HG02973 (cell line): ENCODE results near the gene BLACAT1.

Source experiments
- ATAC-seq: cut with Tn5 transposase; IDR thresholded peaks from one replicate; pipeline ENCODE4 v1.9.1; 2021; ENCODE audit warnings: moderate library complexity; ENCODE audit not compliant: unreplicated experiment

The BLACAT1 gene

GRCh38 chr1:205456868-205457745, 1.3 kb upstream of the BLACAT1 start:
- ATAC-seq, result no peak

- ATAC-seq, result no peak
Observed at GRCh38 chr1:205456383-205456867, 580 bp upstream of the BLACAT1 start.

GRCh38 chr1:205454903-205455335, 926 bp downstream of the BLACAT1 start:
- ATAC-seq, result no peak

DNA sequence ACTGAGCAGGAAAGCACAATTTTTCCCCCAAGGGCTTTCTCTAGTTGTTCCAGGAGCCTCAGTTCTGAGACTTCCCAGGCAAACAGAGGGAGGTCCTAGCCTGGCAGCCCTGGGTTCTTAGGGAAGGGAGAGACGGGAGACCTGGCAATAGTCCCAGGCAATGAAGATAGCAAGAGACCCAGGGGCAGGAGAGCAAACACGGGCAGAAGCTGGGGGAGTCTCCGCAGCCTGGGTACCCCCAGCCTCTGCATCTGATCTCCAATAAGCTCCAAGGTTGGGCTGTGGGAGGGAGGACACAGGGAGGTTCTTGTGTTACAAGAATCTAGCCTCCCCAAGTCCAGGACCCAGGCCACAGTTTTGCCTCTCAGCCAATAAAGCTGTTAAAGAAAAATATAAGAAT, 2.4 kb downstream of the BLACAT1 start:
- ATAC-seq, result no peak

- no peak for ATAC-seq
Observed at GRCh38 chr1:205452933-205453332, 2.9 kb downstream of the BLACAT1 start.

GRCh38 chr1:205452364-205452763, 3.5 kb downstream of the BLACAT1 start:
- ATAC-seq, result no peak

DNA sequence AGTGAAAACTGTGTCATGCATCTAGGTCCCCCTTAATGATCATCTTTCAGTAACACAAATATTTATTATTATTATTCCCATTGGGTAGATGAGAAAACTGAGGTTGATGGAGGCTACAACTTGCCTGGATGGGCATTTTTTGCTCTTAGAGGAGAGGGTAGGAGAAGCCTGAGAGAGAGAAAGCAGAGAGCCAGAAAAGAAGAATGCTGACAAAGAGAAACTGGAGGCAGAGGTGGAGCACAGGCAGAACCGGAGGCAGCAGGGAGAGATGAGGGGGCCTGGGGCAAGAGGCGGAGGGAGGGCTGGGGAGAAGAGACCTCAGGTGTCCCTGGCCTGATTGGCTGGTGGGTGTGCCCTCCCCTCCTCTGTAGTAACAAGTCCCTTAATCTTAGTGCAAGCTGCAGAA, 4.1 kb downstream of the BLACAT1 start:
- no peak for ATAC-seq

DNA sequence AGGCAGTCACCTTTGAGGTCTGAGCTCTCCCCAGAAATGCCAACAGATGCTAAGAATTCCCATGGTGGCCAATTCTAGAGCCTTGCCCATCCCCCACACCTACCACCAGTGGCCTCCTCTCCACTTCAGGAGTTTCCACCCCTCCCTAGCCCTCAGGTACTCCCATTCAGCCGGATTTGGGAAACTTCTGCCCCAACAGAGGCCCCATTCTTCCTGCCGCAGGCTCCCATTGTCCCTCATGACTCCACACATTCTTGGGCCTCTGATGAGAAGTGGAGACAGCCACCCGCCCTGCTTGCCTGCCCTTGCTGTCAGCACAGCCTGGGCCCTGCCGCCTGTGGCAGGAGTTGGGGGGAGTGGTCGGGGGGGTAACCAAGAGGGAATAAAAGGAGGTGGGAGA, 4.6 kb downstream of the BLACAT1 start:
- no peak for ATAC-seq

DNA sequence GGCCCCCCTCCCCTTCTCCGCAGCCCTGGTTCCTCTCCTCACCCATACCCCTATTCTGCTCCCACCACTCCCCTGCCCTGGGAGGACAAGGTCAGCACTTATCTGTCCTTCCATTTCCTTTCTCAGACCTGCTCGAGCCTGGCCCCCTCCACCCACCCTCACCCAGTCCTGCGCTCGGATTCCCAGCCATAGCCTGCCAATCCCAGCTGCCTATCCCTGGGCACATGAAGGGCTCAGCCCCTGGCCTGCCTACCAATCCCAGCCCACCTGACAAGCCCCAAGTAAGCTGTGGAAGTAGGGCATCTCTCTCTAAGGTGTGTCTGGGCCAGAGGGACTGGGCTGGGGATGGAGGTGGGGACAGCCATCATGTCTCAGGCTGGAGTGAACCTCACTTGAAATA, 5.4 kb downstream of the BLACAT1 start:
- ATAC-seq, result no peak

GRCh38 chr1:205449750-205450443, 5.9 kb downstream of the BLACAT1 start:
- no peak for ATAC-seq

GRCh38 chr1:205449254-205449749, 6.5 kb downstream of the BLACAT1 start:
- no peak for ATAC-seq

GRCh38 chr1:205448540-205449253, 7.1 kb downstream of the BLACAT1 start:
- no peak for ATAC-seq

- no peak for ATAC-seq
Observed at GRCh38 chr1:205447457-205448341, 8.1 kb downstream of the BLACAT1 start.

DNA sequence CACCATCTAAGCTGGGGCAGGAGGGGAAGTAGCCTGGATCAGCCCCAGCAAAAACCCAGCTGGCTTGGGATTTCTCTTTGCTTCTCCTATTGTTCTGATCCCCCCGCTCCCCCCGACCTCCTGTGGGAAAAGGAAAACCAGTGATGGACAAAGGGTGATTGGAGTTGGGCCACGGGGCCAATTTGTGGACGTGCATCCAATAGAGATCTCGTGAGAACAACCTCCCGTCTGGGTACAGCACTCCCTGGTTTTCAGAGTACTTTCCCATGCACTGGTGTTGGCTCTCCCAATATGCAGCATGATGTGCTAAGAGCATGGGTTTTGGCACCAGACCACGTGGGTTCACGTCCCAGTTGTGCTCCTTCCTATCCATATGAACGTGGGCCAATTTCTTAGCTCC, 9.0 kb downstream of the BLACAT1 start:
- ATAC-seq, result no peak

- no peak for ATAC-seq
Observed at GRCh38 chr1:205445646-205445935, 10.3 kb downstream of the BLACAT1 start.

- no peak for ATAC-seq
Observed at GRCh38 chr1:205444931-205445645, 10.8 kb downstream of the BLACAT1 start.

- ATAC-seq, result no peak
Observed at GRCh38 chr1:205444300-205444930, 11.4 kb downstream of the BLACAT1 start.

DNA sequence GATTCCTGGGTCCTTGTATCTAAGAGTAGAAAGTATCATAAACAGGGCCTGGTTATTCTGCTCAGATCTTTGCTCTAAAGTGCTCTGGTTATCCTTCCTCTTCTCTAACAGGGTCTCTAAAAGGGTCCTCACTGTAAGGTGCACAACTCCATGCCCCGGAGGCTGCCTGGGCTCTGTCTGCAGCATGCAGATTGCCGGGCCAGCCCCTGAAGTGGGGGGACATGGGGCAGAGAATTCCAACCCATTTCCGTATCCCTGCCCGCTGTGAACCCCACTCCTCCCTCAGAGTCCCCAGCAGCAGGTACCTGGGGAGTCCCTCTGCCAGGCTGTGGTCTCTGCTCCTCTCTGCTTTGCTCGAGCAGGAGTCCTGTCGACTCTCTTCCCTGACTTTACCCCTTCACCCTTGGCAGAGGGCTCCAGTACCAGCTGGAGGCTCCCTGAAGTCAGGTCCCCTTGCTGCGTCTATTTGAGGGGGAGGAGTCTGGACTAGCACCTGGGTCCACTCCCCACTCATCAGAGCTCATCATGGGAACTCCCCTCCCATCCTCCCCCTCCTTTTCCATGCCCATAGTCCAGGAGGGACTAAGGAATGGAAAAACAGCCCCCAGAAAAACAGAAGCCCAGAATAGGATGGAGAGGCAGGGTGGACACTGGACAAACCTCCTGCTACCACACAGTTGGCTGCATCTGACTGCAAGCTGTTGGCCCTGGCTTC, 12.1 kb downstream of the BLACAT1 start:
- no peak for ATAC-seq
